Adrenal gland (tissue), 12 donors: ENCODE results near the gene CDYL2. TPM values are rescaled to one million over a fixed set of nuclear protein-coding genes. Genes with fewer than 3 reads are reported as not detected.
"Not testable (repeated sequence)": the region's sequence is repeated elsewhere in the genome, so short reads cannot be mapped to it uniquely, and the experiment has no call there.

Experiments used
- DNase-seq, 7 donors: peaks; one replicate each; pipeline ENCODE4 v3.0.0-alpha.2; 2019 to 2020
- H3K27ac ChIP-seq, 5 donors: fragments of 200-600 bp; sonication (generic) in 4 of 5; 1 replicate in 3 of 5; 2 replicates in 2 of 5; pipeline versions ENCODE4 v1.5.1 to v1.8.0; 2016 to 2020; ENCODE audit warnings: mild to moderate bottlenecking in 1 of 5
- H3K27me3 ChIP-seq: fragments of 200-600 bp; 2 replicates; pipeline ENCODE4 v1.8.0; 2021
- H3K36me3 ChIP-seq, 2 donors: fragments of 200-600 bp; replicated peaks in 1 of 2; 1 replicate in 1 of 2; 2 replicates in 1 of 2; pipeline versions ENCODE4 v1.5.1 to v1.8.0; 2018 to 2022
- H3K4me1 ChIP-seq, 2 donors: fragments of 200-600 bp; replicated peaks in 1 of 2; 1 replicate in 1 of 2; 2 replicates in 1 of 2; pipeline versions ENCODE4 v1.5.1 to v1.8.0; 2018 to 2021
- H3K4me3 ChIP-seq, 4 donors: fragments of 200-600 bp; sonication (generic) in 3 of 4; one replicate each; pipeline ENCODE4 v1.5.1; 2016 to 2018
- H3K9me3 ChIP-seq, 3 donors: fragments of 200-600 bp; sonication (generic) in 1 of 3; replicated peaks in 1 of 3; 1 replicate in 2 of 3; 2 replicates in 1 of 3; pipeline versions ENCODE4 v1.5.1 to v1.8.0; 2016 to 2021
- POLR2A ChIP-seq, 2 donors: fragments of 450-650 bp; IDR thresholded peaks; one replicate each; pipeline ENCODE4 v1.6.1; 2017; ENCODE audit warnings: antibody characterized with exemption in 2 of 2, mild to moderate bottlenecking in 2 of 2, moderate library complexity in 1 of 2
- WGBS, 4 donors: extraction: QIAGEN DNeasy Blood & Tissue Kit in 2 of 4; methylation state at CpG; one replicate each; pipeline versions ENCODE4 v1.1.5 to v1.1.7; 2013 to 2017; 5-methylcytosine and 5-hydroxymethylcytosine counted together
- intact Hi-C, 2 donors: fragments of 100-400 bp; cut with DNase I; formaldehyde crosslinking; loops; one replicate each; pipeline versions ENCODE4 v1.14.1 to v1.15.0; 2022 to 2023
- polyA plus RNA-seq, 3 donors: library from polyadenylated mRNA; stranded (reverse); fragments of 200-250 nt in 2 of 3; fragments of 350-450 nt in 1 of 3; fragmentation: Illumina TruSeq in 1 of 3; extraction: RNeasy Lipid Tissue Mini Kit (QIAGEN cat#74804) in 1 of 3; gene quantifications; one replicate each; pipeline ENCODE4 v1.2.3, GENCODE V29; 2013 to 2014
- total RNA-seq, 9 donors: library from RNA; depleted of rRNA in 4 of 9; stranded (reverse); fragments of >200 nt in 4 of 9; fragments of 120-200 nt in 1 of 9; fragmentation: NEBNext Ultra II Directional in 1 of 9; extraction: Animal tissue kit (Norgen Biotek cat#: 25700) in 1 of 9; gene quantifications; one replicate each; pipeline versions ENCODE4 v1.1.0 to v1.2.4, GENCODE V29; 2013 to 2023
- TF ChIP-seq, protein P1 (sequence below), 6 experiments: fragments of 450-650 bp in 4 of 6; fragments of 200-600 bp in 2 of 6; sonication (generic) in 1 of 6; IDR thresholded peaks; 1 replicate in 5 of 6; 2 replicates in 1 of 6; pipeline versions ENCODE4 v1.5.1 to v1.8.0; 2016 to 2021; ENCODE audit warnings: antibody characterized with exemption in 6 of 6, mild to moderate bottlenecking in 2 of 6, moderate library complexity in 1 of 6
- donor health status: healthy with polysubstance abuse.
- donor health status: Bipolar disorder and iron deficiency.
- donor health status: DM: yes; HTN: yes; CAD: no.
- donor health status: DM: no; HTN: no; CAD: no.
- donor health status: DM: no; HTN: no; CAD: no.
- donor health status: DM: yes; HTN: yes; CAD: no.

Gene CDYL2
- total and polyA plus RNA-seq, 12 donors = 0.61 to 14.0 (median 7.6) TPM

DNA sequence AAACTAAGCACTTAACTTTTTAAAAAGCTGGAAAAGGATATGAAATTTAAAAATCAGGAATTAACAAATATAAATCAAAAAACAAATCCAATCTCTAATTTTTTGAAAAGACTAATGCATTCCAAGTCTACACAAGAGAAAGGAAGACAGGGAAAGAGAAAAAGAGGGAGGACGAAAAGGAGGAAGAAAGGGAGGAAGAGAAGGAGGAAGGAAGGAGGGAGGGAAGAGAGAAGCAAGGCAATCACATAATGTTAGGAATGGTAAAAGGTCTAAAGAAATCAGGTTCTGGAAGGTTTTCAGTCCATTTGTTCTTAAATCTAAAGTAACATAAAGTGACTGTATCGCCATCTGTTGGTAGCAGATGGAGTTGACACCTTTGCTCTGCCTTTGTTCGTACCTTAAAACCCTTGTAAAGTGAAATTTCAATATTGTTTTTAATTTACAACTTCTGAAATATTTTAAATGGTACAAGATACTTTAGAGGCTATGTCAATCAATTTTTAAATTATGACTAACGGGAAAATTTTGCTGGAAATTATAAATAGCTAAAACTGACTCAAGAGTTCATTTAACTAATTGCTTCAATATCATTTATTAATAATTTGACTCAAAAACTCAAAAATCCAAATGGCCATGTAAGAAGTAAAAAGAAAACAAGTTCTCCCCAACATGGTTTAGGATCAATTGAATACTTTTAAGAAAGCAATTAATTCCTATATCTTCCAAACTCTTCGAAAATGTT lies 20.4 kb upstream of the CDYL2 start:
- Histone ChIP-seq H3K4me1 (no peaks in the 10 kb centered on the region), H3K9me3 (no peaks in the 10 kb centered on the region), H3K27me3 (no peaks in the 10 kb centered on the region), H3K27ac (no peak overlapping the region), H3K36me3 (no peaks in the 10 kb centered on the region), H3K4me3 (no peak overlapping the region)
- TF ChIP-seq, protein P1, sequence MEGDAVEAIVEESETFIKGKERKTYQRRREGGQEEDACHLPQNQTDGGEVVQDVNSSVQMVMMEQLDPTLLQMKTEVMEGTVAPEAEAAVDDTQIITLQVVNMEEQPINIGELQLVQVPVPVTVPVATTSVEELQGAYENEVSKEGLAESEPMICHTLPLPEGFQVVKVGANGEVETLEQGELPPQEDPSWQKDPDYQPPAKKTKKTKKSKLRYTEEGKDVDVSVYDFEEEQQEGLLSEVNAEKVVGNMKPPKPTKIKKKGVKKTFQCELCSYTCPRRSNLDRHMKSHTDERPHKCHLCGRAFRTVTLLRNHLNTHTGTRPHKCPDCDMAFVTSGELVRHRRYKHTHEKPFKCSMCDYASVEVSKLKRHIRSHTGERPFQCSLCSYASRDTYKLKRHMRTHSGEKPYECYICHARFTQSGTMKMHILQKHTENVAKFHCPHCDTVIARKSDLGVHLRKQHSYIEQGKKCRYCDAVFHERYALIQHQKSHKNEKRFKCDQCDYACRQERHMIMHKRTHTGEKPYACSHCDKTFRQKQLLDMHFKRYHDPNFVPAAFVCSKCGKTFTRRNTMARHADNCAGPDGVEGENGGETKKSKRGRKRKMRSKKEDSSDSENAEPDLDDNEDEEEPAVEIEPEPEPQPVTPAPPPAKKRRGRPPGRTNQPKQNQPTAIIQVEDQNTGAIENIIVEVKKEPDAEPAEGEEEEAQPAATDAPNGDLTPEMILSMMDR (IDR thresholded peaks at IDR 0.05) = peak; percentile 61 to 82 (median 68)
- no peak for TF ChIP-seq POLR2A (IDR thresholded peaks at IDR 0.05)
- intact Hi-C loops = loop anchor here in 1 of 2 donors (10.0 kb wide), 1 partner anchor 280 kb away; the partner anchor contains the start of gene DYNLRB2
- 23 to 27% (median 23%) methylated on average over 5 of the region's 5 CpGs for WGBS, 4 donors
- DNase-seq = peak in 5 of 7 donors; percentile 17 to 69 (median 59)

DNA sequence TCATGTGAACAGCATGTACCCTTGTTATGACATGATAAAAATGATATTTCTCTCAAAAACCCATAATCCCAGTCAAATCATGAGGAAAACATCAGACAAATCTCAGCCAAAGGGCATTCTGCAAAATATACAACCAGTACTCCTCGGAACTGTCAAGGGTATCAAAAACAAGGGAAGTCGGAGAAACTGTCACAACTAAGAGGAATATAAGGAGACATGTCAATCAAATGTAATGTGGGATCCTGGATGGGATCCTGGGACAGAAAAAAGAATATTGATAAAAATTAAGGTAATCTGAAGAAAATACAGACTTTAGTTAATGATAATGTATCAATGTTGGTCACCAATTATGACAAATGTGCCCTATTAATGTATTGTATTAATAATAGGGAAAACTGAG lies 15.6 kb upstream of the CDYL2 start:
- Histone ChIP-seq H3K9me3 (no peaks in the 10 kb centered on the region), H3K36me3 (no peaks in the 10 kb centered on the region), H3K27ac (no peak overlapping the region), H3K4me1 (no peaks in the 10 kb centered on the region), H3K27me3 (peaks cover 4% of the 10 kb centered on the region), H3K4me3 (no peak overlapping the region)
- no peak for DNase-seq
- 86 to 89% (median 88%) methylated on average over 2 of the region's 2 CpGs for WGBS, 4 donors
- TF ChIP-seq POLR2A (IDR thresholded peaks at IDR 0.05) = no peak
- TF ChIP-seq, protein P1 (IDR thresholded peaks at IDR 0.05) = no peak
- intact Hi-C loops = loop anchor here in 1 of 2 donors (10.0 kb wide), 1 partner anchor 275 kb away; the partner anchor contains the start of gene DYNLRB2

DNA sequence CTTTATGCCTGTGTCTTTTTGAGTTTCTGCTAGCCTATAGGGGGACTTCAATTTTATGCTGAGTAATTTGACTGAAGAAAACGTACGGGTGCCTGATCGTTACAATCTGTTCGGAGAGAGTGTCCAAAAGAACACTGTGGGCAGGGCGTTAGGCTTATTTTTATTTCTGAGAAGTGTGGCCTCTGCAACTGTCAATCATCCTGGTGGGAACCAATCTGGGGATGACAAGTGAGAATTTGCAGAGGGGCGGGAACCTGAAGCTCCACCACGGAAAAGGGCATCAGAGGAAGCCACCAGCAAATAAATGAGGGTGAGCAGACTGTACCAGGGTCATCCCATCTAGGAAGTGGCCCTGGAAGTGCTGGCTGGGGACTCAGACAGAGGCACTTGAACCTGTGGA lies 12.0 kb upstream of the CDYL2 start:
- intact Hi-C loops = no loop called here
- H3K4me3 ChIP-seq = no peak overlapping the region
- H3K27me3 ChIP-seq = peaks cover 4% of the 10 kb centered on the region
- no peak for TF ChIP-seq POLR2A (IDR thresholded peaks at IDR 0.05)
- TF ChIP-seq, protein P1 (IDR thresholded peaks at IDR 0.05) = no peak
- WGBS, 4 donors = 74 to 77% (median 77%) methylated on average over 7 of the region's 7 CpGs
- no peaks in the 10 kb centered on the region for H3K4me1 ChIP-seq
- H3K36me3 ChIP-seq = no peaks in the 10 kb centered on the region
- no peak for DNase-seq
- H3K27ac ChIP-seq = no peak overlapping the region
- no peaks in the 10 kb centered on the region for H3K9me3 ChIP-seq

DNA sequence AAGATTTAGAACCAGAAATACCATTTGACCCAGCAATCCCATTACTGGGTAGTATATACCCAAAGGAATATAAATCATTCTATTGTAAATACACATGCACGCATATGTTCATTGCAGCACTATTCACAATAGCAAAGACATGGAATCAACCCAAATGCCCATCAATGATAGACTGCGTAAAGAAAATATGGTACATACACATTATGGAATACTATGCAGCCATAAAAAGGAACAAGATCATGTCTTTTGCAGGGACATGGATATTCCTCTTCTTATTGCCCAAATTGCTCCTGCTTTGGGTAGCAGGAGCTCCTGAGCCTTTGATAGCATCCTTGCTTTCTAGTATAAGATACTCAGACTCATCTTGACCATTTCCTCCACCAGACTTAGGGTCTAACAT lies 10.9 kb upstream of the CDYL2 start:
- DNase-seq, H3K4me1 ChIP-seq, H3K4me3 ChIP-seq, H3K27me3 ChIP-seq, H3K27ac ChIP-seq, H3K36me3 ChIP-seq, intact Hi-C loops, H3K9me3 ChIP-seq: not testable (repeated sequence)
- WGBS, 4 donors = 81 to 92% (median 88%) methylated on average over 2 of the region's 2 CpGs

DNA sequence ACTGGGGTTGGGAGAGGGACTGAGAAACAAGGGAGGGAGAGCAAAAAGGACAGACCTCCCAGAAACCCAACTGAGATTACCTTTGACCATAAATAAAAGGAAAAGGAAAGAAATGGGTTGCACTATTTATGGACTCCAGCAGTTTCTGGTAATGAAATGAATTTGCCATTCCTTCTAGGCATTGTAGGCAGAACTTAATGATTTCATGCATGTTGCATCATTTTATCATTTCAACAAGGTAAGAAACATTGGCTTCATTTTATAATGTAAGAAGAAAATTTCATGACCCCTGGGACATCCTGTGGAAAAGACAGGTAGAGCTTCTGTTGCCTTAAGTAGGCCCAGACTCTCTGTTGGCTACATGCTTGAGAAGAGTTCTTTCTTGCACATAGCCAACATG lies 8.2 kb upstream of the CDYL2 start:
- no peak for TF ChIP-seq POLR2A (IDR thresholded peaks at IDR 0.05)
- TF ChIP-seq, protein P1 (IDR thresholded peaks at IDR 0.05) = no peak
- Histone ChIP-seq H3K27ac (no peak overlapping the region), H3K27me3 (peaks cover 4% of the 10 kb centered on the region), H3K4me1 (no peaks in the 10 kb centered on the region), H3K36me3 (no peaks in the 10 kb centered on the region), H3K9me3 (no peaks in the 10 kb centered on the region), H3K4me3 (no peak overlapping the region)
- DNase-seq = no peak
- intact Hi-C loops = no loop called here
